GM12878 (cell line): Measurements from ENCODE around the gene MAPK8IP3. TPM values are rescaled to one million over a fixed set of nuclear protein-coding genes. Genes with fewer than 3 reads are reported as not detected.
A peak's percentile ranks its signal among the peaks of the same experiment; 100 is the strongest.

ENCODE experiments used
- ATAC-seq: fragments of 200-7000 bp; cut with Tn5 transposase; 3 replicates; pipeline ENCODE4 v1.9.1; 2020; ENCODE audit warnings: mild to moderate bottlenecking, moderate library complexity
- BruUV-seq: library from RNA; stranded (reverse); fragments of 400-500 nt; replicated peaks from 2 replicates; lab custom pipeline; 2021; lab: Mats Ljungman, UMichigan
- CTCF ChIA-PET: fragments of 300-600 bp; sonication (Branson Sonifier 250); formaldehyde crosslinking; extraction: SDS; loops from one replicate; lab custom pipeline; 2021; ENCODE audit warnings: inconsistent platforms; lab: Yijun Ruan, JAX
- POLR2A ChIA-PET: fragments of 350-600 bp; formaldehyde crosslinking; extraction: SDS; loops from one replicate; lab custom pipeline; 2021; ENCODE audit warnings: inconsistent platforms; lab: Charles Lee
- RAD21 ChIA-PET: fragments of 300-600 bp; sonication (Branson Sonifier 250); formaldehyde crosslinking; loops from one replicate; lab custom pipeline; 2023; ENCODE audit warnings: antibody characterized with exemption; ENCODE audit not compliant: unreplicated experiment; lab: Charles Lee
- SMC1A ChIA-PET: fragments of 300-600 bp; sonication (Branson Sonifier 250); formaldehyde crosslinking; loops from one replicate; lab custom pipeline; 2023; ENCODE audit not compliant: unreplicated experiment, uncharacterized antibody; lab: Charles Lee
- DNase-seq: peaks from one replicate; pipeline ENCODE4 v3.0.0-alpha.2; 2011; ENCODE audit warnings: low read depth, low spot score
- FAIRE-seq: peaks from 3 replicates; lab custom pipeline; 2011; peaks lifted over from hg19 to GRCh38; lab: Jason Lieb, UNC
- H2AFZ ChIP-seq: 2 replicates; pipeline ENCODE4 v1.6.0; 2011; ENCODE audit warnings: low read depth, low read length, control low read depth; ENCODE audit not compliant: control insufficient read depth
- H3K27ac ChIP-seq: 2 replicates; pipeline ENCODE4 v1.5.1; 2011; ENCODE audit warnings: control low read depth; ENCODE audit not compliant: control insufficient read depth, insufficient read depth
- H3K27me3 ChIP-seq, 2 experiments: replicated peaks in 1 of 2; 2 replicates each; pipeline versions ENCODE4 v1.6.0 to v1.6.1; 2011; ENCODE audit warnings: low read length in 1 of 2; ENCODE audit not compliant: control insufficient read depth in 2 of 2, insufficient read depth in 2 of 2
- H3K36me3 ChIP-seq, 2 experiments: 2 replicates each; pipeline ENCODE4 v1.5.1; 2011; ENCODE audit warnings: low read length in 1 of 2; ENCODE audit not compliant: control insufficient read depth in 2 of 2, insufficient read depth in 2 of 2
- H3K4me1 ChIP-seq: 2 replicates; pipeline ENCODE4 v1.6.1; 2011; ENCODE audit warnings: mild to moderate bottlenecking, low read length, moderate library complexity, mixed read lengths; ENCODE audit not compliant: control insufficient read depth, insufficient read depth
- H3K4me2 ChIP-seq: 2 replicates; pipeline ENCODE4 v1.6.0; 2011; ENCODE audit warnings: control low read depth; ENCODE audit not compliant: control insufficient read depth, insufficient read depth
- H3K4me3 ChIP-seq: fragments of 200-600 bp; sonication (generic); 2 replicates; pipeline ENCODE4 v1.5.1; 2016
- H3K79me2 ChIP-seq: 2 replicates; pipeline ENCODE4 v1.6.0; 2011; ENCODE audit warnings: low read length; ENCODE audit not compliant: control insufficient read depth, insufficient read depth
- H3K9ac ChIP-seq: 2 replicates; pipeline ENCODE4 v1.8.0; 2011; ENCODE audit warnings: low read length, control low read depth, mixed read lengths; ENCODE audit not compliant: control insufficient read depth, insufficient read depth
- H3K9me3 ChIP-seq: replicated peaks from 3 replicates; pipeline ENCODE4 v1.5.1; 2011; ENCODE audit warnings: mild to moderate bottlenecking, low read length; ENCODE audit not compliant: control insufficient read depth, insufficient read depth
- H4K20me1 ChIP-seq: 2 replicates; pipeline ENCODE4 v1.6.0; 2011; ENCODE audit not compliant: control insufficient read depth, insufficient read depth
- CREM ChIP-seq: IDR thresholded peaks from 2 replicates; pipeline ENCODE4 v1.6.1; 2014; ENCODE audit warnings: antibody characterized with exemption, low read depth
- FOXK2 ChIP-seq: fragments of 450-650 bp; IDR thresholded peaks from 2 replicates; pipeline ENCODE4 v1.6.1; 2017; ENCODE audit warnings: mild to moderate bottlenecking, moderate library complexity
- IKZF1 ChIP-seq: fragments of 450-650 bp; conservative IDR thresholded peaks from 2 replicates; pipeline ENCODE4 v1.6.1; 2017; ENCODE audit warnings: antibody characterized with exemption, mild to moderate bottlenecking
- IRF5 ChIP-seq: fragments of 450-650 bp; IDR thresholded peaks from 2 replicates; pipeline ENCODE4 v1.6.1; 2017; ENCODE audit warnings: borderline replicate concordance
- NR2F1 ChIP-seq: fragments of 450-650 bp; conservative IDR thresholded peaks from 2 replicates; pipeline ENCODE4 v1.6.1; 2017; ENCODE audit warnings: mild to moderate bottlenecking
- POU2F2 ChIP-seq: IDR thresholded peaks from 3 replicates; pipeline ENCODE4 v1.6.1; 2011; ENCODE audit warnings: low read depth, mild to moderate bottlenecking, low read length, borderline replicate concordance
- RFX5 ChIP-seq: IDR thresholded peaks from 2 replicates; pipeline ENCODE4 v1.6.1; 2011; ENCODE audit warnings: low read depth, low read length, improper control_type of control experiment
- SMAD1 ChIP-seq: fragments of 450-650 bp; IDR thresholded peaks from 2 replicates; pipeline ENCODE4 v1.6.1; 2018; ENCODE audit warnings: mild to moderate bottlenecking, low read depth; ENCODE audit not compliant: partially characterized antibody
- SREBF1 ChIP-seq: IDR thresholded peaks from 2 replicates; pipeline ENCODE4 v1.6.1; 2012; ENCODE audit warnings: mild to moderate bottlenecking, low read length
- WRNIP1 ChIP-seq: IDR thresholded peaks from 2 replicates; pipeline ENCODE4 v1.6.1; 2011; ENCODE audit warnings: low read depth, low read length, improper control_type of control experiment, borderline replicate concordance
- YBX1 ChIP-seq: fragments of 450-650 bp; IDR thresholded peaks from 2 replicates; pipeline ENCODE4 v1.6.1; 2016; ENCODE audit warnings: antibody characterized with exemption
- ZBTB40 ChIP-seq: fragments of 450-650 bp; IDR thresholded peaks from 2 replicates; pipeline ENCODE4 v1.6.1; 2016; ENCODE audit warnings: mild to moderate bottlenecking, moderate library complexity, borderline replicate concordance
- ZNF24 ChIP-seq: fragments of 450-650 bp; IDR thresholded peaks from 2 replicates; pipeline ENCODE4 v1.6.1; 2017; ENCODE audit warnings: antibody characterized with exemption, mild to moderate bottlenecking
- ZNF687 ChIP-seq: fragments of 450-650 bp; IDR thresholded peaks from 2 replicates; pipeline ENCODE4 v1.6.1; 2017; ENCODE audit warnings: mild to moderate bottlenecking, moderate library complexity
- WGBS: methylation state at CpG from one replicate; pipeline ENCODE4 v1.1.6; 2016; ENCODE audit warnings: low lambda C conversion rate; ENCODE audit not compliant: insufficient replicate concordance, insufficient coverage; ENCODE audit errors: missing lambda C conversion rate; 5-methylcytosine and 5-hydroxymethylcytosine counted together
- in situ Hi-C: fragments of 300-500 bp; cut with MboI; formaldehyde crosslinking; loops from 9 replicates; pipeline ENCODE4 v1.14.3; 2018; ENCODE audit warnings: mixed read lengths
- intact Hi-C: fragments of 100-400 bp; cut with micrococcal nuclease; formaldehyde crosslinking; loops from one replicate; pipeline ENCODE4 v1.14.2; 2022; ENCODE audit not compliant: unreplicated experiment
- polyA plus RNA-seq, 11 experiments: library from polyadenylated mRNA; depleted of rRNA in 4 of 11; unstranded in 6 of 11; stranded (reverse) in 5 of 11; fragments of >200 nt; fragmentation: Nextera tagmentation in 4 of 11; fragmentation: Illumina TruSeq in 1 of 11; extraction: Ambion mirVana in 4 of 11; extraction: Trizol in 1 of 11; gene quantifications; 1 replicate in 1 of 11; 2 replicates in 10 of 11; pipeline versions ENCODE4 v1.2.1 to v1.2.3, GENCODE V29; 2011 to 2016; ENCODE audit warnings: inconsistent platforms in 2 of 11, missing spikeins in 2 of 11, low read depth in 1 of 11
- total RNA-seq, 4 experiments: library from RNA; depleted of rRNA in 3 of 4; stranded (reverse); fragments of >200 nt in 3 of 4; fragmentation: Illumina TruSeq in 1 of 4; extraction: Trizol in 1 of 4; gene quantifications; 2 replicates each; pipeline versions ENCODE4 v1.2.1 to v1.2.3, GENCODE V29; 2013 to 2021

The MAPK8IP3 gene
- total and polyA plus RNA-seq, 10 of the 15 experiments (the other 5 are each of a cell fraction or from before 2014, with no cell fraction given), result 0.06 to 67.9 (median 18.2) TPM

GRCh38 chr16:1769402-1770300 lies 63.7 kb downstream of the MAPK8IP3 start:
- Histone ChIP-seq H3K27ac (no peak overlapping the region), H3K4me1 (peaks cover 13% of the 10 kb centered on the region), H4K20me1 (no peaks in the 10 kb centered on the region), H3K4me2 (peak overlapping the region; percentile 86), H3K4me3 (peak overlapping the region; percentile 100; the same call in 1 of the 2 replicates), H3K27me3 (no peaks in the 10 kb centered on the region), H2AFZ (no peak overlapping the region), H3K9ac (no peak overlapping the region), H3K36me3 (peaks cover 0 to 23% of the 10 kb centered on the region in 2 experiments; a peak in 3 of 4 replicates), H3K79me2 (peaks cover 42% of the 10 kb centered on the region), H3K9me3 (no peaks in the 10 kb centered on the region)
- intact Hi-C loops (loop anchor here (5.0 kb wide), 1 partner anchor 62 kb away; the partner anchor contains the start of gene MAPK8IP3), in situ Hi-C loops (loop anchor here (5.0 kb wide), 1 partner anchor 57 kb away; no protein-coding TSS in a partner anchor)
- CTCF ChIA-PET, result no interaction called here
- DNase-seq (no peak), ATAC-seq (no peak), FAIRE-seq (no peak)
- SMC1A ChIA-PET, result interaction anchor here (0.6 to 1.0 kb wide), 2 partner anchors 48 to 273 kb away, joined by 3 read pairs; no protein-coding TSS in a partner anchor
- POLR2A ChIA-PET, result interaction anchor here (5.8 kb wide), 1 partner anchor 13 kb away, joined by 39 read pairs; the partner anchor contains the start of genes NUBP2 and SPSB3
- RAD21 ChIA-PET, result interaction anchor here (3.1 kb wide), 1 partner anchor 13 kb away, joined by 22 read pairs; the partner anchor contains the start of genes NUBP2 and SPSB3
- 82% methylated on average over 24 of the region's 27 CpGs for WGBS
- BruUV-seq, result no TSS peak
- TF ChIP-seq RFX5 (no peak), ZNF24 (no peak), YBX1 (no peak), SREBF1 (no peak), ZBTB40 (no peak), IRF5 (no peak), IKZF1 (no peak), POU2F2 (0 out of 3 replicates have a peak, but pooled peaks have one; percentile 6), SMAD1 (no peak), WRNIP1 (no peak), FOXK2 (no peak), ZNF687 (no peak), NR2F1 (no peak), CREM (no peak)
